AG04449 (cell line): ENCODE measurements around the gene ZBTB5.
"Not testable (repeated sequence)": the region's sequence is repeated elsewhere in the genome, so short reads cannot be mapped to it uniquely, and the experiment has no call there.

ENCODE experiments used
- CTCF ChIA-PET: fragments of 350-600 bp; formaldehyde crosslinking; extraction: SDS; loops from one replicate; lab custom pipeline; 2021; ENCODE audit warnings: antibody characterized with exemption; lab: Yijun Ruan, JAX
- POLR2A ChIA-PET: fragments of 400-600, 350-600 bp; formaldehyde crosslinking; extraction: SDS; loops from one replicate; lab custom pipeline; 2020; ENCODE audit warnings: antibody characterized with exemption, inconsistent platforms; lab: Yijun Ruan, JAX
- DNase-seq: peaks from one replicate; pipeline ENCODE4 v3.0.0-alpha.2; 2010; ENCODE audit warnings: low read depth, low spot score
- H3K4me3 ChIP-seq: 2 replicates; pipeline ENCODE4 v1.5.1; 2011; ENCODE audit warnings: low read depth, mild to moderate bottlenecking, control low read depth, low read length
- CTCF ChIP-seq: IDR thresholded peaks from one replicate; pipeline ENCODE4 v1.5.1; 2011; ENCODE audit warnings: mild to moderate bottlenecking, moderate library complexity, low read length, control low read depth, inconsistent platforms; ENCODE audit not compliant: insufficient read depth; ENCODE audit errors: missing control alignments

The ZBTB5 gene

GRCh38 chr9:37476930-37477329, 11.7 kb upstream of the ZBTB5 start:
- ChIA-PET POLR2A (no interaction called here), CTCF (no interaction called here)
- no peak for TF ChIP-seq CTCF
- H3K4me3 ChIP-seq, result no peak overlapping the region
- DNase-seq, result no peak

- CTCF ChIA-PET, result no interaction called here
These were observed 9.2 kb upstream of the ZBTB5 start for GRCh38 chr9:37474438-37474837.

GRCh38 chr9:37473982-37474381, 8.7 kb upstream of the ZBTB5 start:
- CTCF ChIA-PET, H3K4me3 ChIP-seq, POLR2A ChIA-PET, DNase-seq: not testable (repeated sequence)

More at GRCh38 chr9:37474438-37474837, 9.2 kb upstream of the ZBTB5 start:
- no peak for TF ChIP-seq CTCF
- H3K4me3 ChIP-seq, result no peak overlapping the region
- POLR2A ChIA-PET, result no interaction called here
- no peak for DNase-seq

GRCh38 chr9:37471942-37472684, 6.9 kb upstream of the ZBTB5 start:
- peak overlapping the region; percentile 52 for H3K4me3 ChIP-seq
- CTCF ChIA-PET, result interaction anchor here (0.9 kb wide), 1 partner anchor 9 kb away, joined by 3 read pairs; no protein-coding TSS in a partner anchor
- POLR2A ChIA-PET, result no interaction called here
- DNase-seq, result peak; percentile 89
- no peak for TF ChIP-seq CTCF

- H3K4me3 ChIP-seq, result no peak overlapping the region
- TF ChIP-seq CTCF, result no peak
- CTCF ChIA-PET, result no interaction called here
- no peak for DNase-seq
- POLR2A ChIA-PET, result no interaction called here
These were observed 3.4 kb upstream of the ZBTB5 start for GRCh38 chr9:37468620-37469019.

- POLR2A ChIA-PET, CTCF ChIA-PET, H3K4me3 ChIP-seq, DNase-seq: not testable (repeated sequence)
These were observed 2.3 kb upstream of the ZBTB5 start for GRCh38 chr9:37467530-37467929.

- ChIA-PET CTCF (interaction anchor here (1.5 kb wide), 1 partner anchor 15 kb away, joined by 6 read pairs; no protein-coding TSS in a partner anchor), POLR2A (interaction anchor here (0.6 to 1.3 kb wide), 4 partner anchors 21 to 500 kb away, joined by 3 to 5 read pairs (median 4); partner anchors contain the start of gene GRHPR)
- peak overlapping the region; percentile 64 for H3K4me3 ChIP-seq
- TF ChIP-seq CTCF, result no peak
- no peak for DNase-seq
These were observed 923 bp upstream of the ZBTB5 start for GRCh38 chr9:37466037-37466709.
